ENCODE results near the gene MAD1L1.

MAD1L1 gene

GRCh38 chr7:2090526-2091520 lies 141.9 kb downstream of the MAD1L1 start:
- no peak for DNase-seq (ENCODE audit: low read depth in 2 of 2)

DNA sequence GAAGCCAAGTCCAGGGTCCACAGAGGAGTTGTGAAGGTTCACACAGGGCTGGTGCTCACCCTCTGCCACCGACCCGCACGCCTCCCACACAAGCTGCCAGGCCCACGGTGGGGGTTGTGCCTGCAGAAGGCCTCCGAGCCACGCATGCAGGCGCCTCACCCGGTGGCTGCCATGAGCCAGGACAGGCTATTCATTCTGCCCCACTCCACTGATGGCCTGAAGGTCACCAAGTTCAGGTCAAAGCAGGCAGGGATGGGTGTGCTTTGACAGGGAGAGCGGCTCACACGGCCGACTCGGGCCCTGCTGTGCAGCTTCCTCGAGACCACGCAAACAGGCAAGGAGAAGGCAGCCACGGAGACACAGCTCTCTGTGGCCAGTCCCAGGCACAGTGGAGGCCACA lies 143.9 kb downstream of the MAD1L1 start:
- DNase-seq (ENCODE audit: low read depth in 2 of 2): no peak

DNA sequence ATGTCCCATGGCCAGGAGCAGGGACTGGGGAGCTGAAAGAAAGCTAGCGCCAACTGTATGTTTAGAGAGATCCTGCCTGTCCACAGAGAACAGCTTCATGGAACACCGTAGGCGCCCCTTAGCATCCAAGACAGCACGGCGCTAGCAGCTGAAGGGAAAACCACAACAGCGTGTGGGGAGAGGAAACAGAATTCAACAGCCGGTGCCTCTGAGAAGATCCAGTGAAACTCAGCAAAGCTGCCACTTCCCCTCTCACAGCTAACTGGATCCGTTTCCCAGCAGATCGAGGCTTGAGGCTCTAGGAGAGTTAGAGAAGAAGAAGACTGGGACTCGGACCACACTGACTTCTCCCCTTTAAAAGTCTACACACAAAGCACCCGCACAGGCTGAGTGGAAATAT lies 145.0 kb downstream of the MAD1L1 start:
- DNase-seq (ENCODE audit: low read depth in 2 of 2): no peak

DNA sequence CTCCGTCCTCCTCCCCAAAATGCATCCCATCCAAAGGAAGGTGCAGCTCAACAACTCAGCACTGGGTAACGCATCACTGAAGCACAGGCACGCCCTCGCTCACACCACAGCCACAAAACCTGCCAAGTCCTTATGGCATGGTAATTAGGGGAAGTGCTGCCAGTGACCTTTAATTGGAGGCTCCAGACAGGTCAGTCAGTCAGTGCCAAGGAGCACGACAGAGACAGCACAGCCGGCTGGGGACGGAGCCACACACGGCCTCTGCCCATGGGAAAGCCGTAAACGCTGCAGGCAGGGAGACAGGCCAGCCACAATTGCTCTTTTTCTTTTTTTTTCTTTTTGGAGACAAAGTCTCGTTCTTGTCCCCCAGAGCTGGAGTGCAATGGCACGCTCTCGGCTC lies 146.5 kb downstream of the MAD1L1 start:
- no peak for DNase-seq (ENCODE audit: low read depth in 2 of 2)

DNA sequence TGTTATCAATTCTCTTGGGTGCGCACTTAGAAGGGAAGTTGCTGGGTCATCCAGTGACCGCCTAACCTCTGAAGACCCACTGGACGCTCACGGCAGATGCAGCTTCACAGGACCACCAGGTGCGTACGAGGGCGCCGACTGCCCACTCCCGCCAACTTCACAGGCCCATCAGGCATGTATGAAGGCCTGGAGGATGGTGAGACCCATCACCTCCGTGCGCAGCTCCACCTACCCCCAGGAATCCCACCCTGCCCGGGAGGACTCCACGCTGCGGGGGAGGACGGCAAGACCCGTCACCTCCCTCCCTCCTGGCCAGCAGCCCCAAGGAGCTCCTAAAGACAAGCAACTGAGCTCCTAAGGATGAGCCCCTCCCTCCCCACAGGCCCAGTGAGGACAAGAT lies 146.9 kb downstream of the MAD1L1 start:
- DNase-seq (ENCODE audit: low read depth in 2 of 2): no peak

DNA sequence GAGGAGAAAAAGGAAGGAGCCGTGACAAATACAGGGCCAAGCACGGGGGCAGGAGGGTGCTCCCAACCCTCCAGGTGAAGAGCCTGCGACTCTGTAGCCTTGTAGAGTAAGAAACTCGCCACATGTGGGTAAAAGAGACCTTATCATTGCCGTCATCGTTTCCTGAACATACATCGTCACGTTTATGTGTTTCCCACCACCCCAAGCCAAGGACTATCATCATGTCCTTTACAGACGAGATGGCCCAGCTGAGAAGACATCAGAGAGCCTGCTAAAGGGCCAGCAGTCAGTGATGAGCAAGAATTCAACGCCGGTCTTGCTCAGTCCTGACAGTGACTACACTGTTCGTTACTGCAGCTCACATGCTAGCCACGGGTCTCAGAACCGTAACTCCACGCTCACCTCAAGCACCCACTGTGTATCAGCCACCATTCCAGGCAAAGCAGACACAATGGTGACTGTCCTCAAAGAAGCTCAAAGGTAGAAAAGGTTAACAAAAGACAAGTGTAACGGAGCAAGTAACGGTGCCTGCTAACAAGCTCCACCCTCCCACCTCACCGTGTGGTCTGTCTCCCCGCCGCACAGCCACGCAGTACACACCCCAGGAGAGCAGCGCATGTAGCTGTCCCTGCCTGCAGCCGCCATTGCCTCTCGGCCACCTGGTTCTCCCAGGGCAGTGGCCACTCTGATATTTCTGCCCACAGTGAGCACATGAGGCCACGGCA lies 147.8 kb downstream of the MAD1L1 start:
- no peak for DNase-seq (ENCODE audit: low read depth in 2 of 2)

DNA sequence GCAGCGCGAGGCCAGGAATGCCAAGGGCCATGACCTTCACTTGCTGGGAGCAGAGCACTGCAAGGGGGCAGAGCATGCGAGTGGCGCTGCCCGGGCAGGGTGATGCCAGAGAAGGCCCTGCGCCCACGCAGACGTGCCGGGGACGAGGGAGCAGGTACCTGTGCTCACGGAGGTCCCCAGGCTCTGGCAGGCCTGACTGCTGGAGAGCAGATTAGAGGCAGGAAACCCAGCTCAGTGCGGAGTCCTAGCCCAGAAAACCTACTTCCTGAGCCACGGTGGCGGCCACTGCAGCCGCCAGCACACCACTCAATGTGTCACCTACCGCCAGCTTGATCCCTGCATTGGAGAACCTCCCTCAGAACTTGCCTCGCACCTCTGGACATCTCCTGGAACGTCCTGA lies 148.4 kb downstream of the MAD1L1 start:
- DNase-seq (ENCODE audit: low read depth in 2 of 2): no peak

- DNase-seq (ENCODE audit: low read depth in 2 of 2): no peak
Measured at GRCh38 chr7:2083362-2083761, 149.4 kb downstream of the MAD1L1 start.

DNA sequence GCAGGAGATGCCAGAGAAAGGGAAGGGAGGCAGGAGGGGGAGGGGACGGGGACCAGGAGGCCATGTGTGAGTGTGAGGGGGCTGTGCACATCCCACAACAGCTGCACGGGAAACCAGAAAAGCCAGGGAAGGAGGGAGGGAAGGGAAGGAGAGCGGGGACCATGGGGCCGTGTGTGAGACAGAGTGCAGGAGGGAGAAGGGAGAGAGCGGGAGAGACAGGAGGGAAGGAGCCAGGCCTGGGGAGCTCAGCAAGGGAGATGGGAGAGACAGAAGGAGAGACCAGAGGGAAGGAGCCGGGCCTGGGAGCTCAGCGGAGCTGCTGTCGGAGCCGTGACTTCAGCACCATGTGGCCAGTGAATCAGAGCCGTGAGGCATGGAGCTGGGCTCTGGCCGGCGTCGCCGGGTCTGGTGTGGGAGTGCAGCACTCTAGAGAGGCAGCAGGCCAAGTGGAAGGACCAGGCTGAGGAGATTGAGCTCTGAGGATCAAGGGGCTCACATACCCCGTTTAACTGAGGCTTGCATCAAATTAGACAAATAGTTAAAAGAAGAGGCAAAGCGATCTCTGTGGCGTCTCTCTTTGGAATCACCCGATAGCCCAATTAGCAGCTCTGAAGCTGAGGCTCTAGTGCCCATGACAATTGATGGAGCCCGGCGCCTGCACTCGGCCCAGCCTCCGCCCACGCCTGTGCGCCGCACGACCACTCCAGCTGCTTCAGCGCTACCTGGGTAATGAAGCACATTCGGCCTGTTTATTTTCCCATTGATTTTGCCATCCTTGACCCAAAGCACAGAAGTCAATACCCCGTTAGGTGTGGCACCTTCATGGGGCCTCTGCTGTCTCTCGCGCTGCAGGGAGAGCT lies 150.4 kb downstream of the MAD1L1 start:
- no peak for DNase-seq (ENCODE audit: low read depth in 2 of 2)

DNA sequence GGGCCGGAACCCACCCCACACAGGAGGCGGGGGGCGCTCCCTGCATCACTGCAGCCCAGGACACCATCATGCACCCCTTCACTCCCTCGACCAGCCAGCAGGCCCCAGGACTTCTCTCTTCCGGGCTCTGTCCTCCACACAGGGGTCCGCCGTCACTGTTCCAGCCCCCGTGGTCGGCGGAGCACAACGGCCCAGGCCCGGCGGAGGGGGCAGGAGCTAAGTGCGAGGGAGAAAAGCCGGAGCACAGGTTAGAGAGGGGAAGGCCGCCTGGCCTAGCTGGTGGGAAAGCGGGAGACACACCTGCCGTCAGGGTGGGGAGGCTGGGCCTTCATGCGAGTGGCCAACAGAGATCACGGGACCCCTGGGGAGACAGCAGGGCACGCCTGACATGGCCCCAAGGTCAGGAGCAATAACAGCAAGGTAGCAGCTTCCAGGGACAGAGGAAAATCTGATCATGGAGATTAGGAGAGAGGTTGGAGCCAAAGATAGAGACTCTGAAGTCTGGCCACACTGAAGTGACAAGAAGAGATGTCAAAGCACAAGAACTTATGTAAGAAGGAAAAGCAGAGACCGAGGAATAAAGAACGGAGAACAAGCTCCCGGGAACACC lies 151.1 kb downstream of the MAD1L1 start:
- DNase-seq (ENCODE audit: low read depth in 2 of 2): no peak

DNA sequence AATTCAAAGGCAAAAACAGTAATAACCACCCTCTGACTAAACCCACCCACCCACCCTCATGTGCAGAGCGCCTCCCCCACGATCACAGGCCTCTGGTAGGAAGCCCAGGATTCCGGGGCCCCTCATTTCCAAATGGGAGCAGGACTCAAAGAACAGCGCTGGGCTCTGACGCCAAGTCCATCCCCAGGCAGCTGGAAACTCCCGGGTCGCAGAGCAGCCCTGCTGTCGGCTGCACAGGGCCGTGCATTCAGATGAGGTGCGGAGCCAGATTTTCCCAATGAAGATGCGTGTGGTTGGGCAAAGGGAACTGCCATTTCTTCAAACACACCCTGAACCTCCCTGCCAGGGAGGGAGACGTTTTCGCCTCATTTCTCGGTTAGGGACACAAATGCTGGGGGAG lies 152.3 kb downstream of the MAD1L1 start:
- DNase-seq (ENCODE audit: low read depth in 2 of 2): no peak

- no peak for DNase-seq (ENCODE audit: low read depth in 2 of 2)
Measured at GRCh38 chr7:2080060-2080387, 152.7 kb downstream of the MAD1L1 start.

- DNase-seq (ENCODE audit: low read depth in 2 of 2): no peak
Measured at GRCh38 chr7:2079332-2080059, 153.2 kb downstream of the MAD1L1 start.

DNA sequence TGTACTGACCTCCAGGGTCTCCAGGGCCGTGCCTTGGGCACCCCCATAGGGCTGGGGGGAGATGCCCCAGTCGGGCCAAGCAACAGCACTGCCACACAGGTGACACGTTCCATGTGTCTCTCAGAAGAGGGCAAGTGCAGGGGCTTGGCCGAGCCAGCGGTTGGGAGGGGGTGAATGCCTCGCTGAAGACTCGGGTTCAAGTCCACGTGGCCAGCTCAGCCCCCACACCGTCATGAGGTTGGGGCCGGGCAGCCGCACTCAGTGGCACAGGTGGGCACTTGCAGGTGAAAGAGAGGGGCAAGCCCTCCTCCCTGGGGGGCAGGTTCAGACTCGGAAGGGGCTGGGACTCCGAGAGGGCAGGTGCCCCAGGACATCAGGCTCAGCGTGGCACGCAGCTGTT lies 153.8 kb downstream of the MAD1L1 start:
- no peak for DNase-seq (ENCODE audit: low read depth in 2 of 2)

DNA sequence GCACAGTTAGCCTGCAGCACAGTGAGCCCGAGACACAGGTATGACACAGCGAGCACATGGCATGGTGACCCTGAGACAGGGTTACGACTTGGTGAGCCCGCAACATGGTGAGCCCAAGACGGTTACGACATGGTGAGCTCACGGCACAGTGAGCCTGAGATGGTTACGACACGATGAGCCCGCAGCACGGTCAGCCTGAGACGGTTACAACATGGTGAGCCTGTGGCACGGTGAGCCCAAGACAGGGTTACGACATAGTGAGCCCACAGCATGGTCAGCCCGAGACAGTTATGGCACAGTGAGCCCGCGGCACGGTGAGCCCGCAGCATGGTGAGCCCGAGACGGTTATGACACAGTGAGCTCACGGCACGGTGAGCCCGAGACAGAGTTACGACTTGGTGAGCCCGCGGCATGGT lies 156.1 kb downstream of the MAD1L1 start:
- DNase-seq (ENCODE audit: low read depth in 2 of 2): no peak

DNA sequence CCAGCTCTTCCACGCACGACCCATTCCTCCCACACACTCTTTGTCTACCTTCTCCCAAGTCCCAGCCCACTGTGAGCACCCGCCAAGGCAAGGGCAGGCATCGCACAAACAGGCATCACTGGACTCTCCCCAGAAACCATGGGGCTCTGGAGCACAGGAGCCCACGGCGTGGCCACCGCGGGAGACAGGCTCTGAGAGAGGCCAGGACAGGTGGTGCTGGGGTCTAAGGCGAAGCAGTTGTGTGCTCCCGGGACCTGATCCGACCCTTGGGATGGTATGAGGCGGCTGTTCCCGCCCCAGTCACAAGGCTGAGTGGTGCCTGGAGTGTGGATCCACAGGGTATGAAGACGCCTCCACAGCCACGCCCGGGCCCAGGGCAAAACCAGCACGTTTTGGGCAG lies 156.9 kb downstream of the MAD1L1 start:
- DNase-seq (ENCODE audit: low read depth in 2 of 2): no peak

- DNase-seq (ENCODE audit: low read depth in 2 of 2): no peak
Measured at GRCh38 chr7:2074691-2075090, 158.1 kb downstream of the MAD1L1 start.

- no peak for DNase-seq (ENCODE audit: low read depth in 2 of 2)
Measured at GRCh38 chr7:2072798-2073197, 159.9 kb downstream of the MAD1L1 start.

GRCh38 chr7:2072042-2072441 lies 160.7 kb downstream of the MAD1L1 start:
- DNase-seq (ENCODE audit: low read depth in 2 of 2): no peak

DNA sequence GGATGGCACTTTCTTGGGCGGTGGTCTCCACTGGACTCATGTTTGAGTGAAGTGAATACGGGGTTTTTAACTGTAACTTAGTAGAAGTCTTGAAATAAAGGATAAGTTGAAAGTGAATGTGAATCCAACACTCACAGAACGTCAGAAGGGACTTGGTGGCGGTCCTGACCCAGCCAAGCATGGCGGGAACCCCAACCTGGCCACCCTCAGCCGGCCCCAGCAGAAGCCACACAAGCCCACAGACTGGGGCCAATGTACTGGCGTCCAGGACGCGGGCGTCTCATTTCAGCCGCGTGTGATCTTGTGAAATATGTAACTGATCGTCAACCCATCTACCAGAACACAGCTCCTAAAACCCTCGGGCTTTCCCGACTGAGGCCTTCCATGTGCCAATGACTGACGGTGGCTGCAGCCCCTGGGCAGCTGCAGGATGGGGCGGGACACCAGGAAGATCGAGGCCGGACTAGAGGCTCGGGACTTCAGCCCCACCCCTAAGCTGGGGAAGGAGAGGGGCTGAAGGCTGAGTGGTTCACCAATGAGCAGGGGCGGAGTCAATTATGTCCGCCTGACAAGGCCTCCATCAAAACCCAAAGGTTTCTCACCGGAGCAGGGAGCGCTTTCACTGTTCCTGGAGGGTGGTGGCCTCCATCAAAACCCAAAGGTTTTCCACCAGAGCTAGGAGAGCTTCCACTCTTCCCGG lies 161.5 kb downstream of the MAD1L1 start:
- no peak for DNase-seq (ENCODE audit: low read depth in 2 of 2)

All from stimulated activated CD8-positive, alpha-beta memory T cell treated with anti-CD3 and anti-CD28 coated beads, Interleukin-15, amount 100 ng/mL, for 48 hours (primary cell).